Endothelial cell of umbilical vein (primary cell): ENCODE measurements around the gene KIRREL1. TPM values are rescaled to one million over a fixed set of nuclear protein-coding genes. Genes with fewer than 3 reads are reported as not detected.

Experiments used
- BruUV-seq: library from RNA; stranded (reverse); fragments of 400-500 nt; replicated peaks from 2 replicates; lab custom pipeline; 2021; lab: Mats Ljungman, UMichigan
- CTCF ChIA-PET: fragments of 300-600, 350-600 bp; sonication (Branson Sonifier 250); formaldehyde crosslinking; loops from one replicate; lab custom pipeline; 2021; ENCODE audit warnings: antibody characterized with exemption, inconsistent platforms; lab: Charles Lee
- POLR2A ChIA-PET: fragments of 300-600, 350-600 bp; sonication (Branson Sonifier 250); formaldehyde crosslinking; loops from one replicate; lab custom pipeline; 2021; ENCODE audit warnings: antibody characterized with exemption, inconsistent platforms; lab: Charles Lee
- DNase-seq: peaks from one replicate; pipeline ENCODE4 v3.0.0-alpha.2; 2011; ENCODE audit warnings: low read depth, low spot score
- FAIRE-seq: peaks from 2 replicates; lab custom pipeline; 2011; peaks lifted over from hg19 to GRCh38; lab: Jason Lieb, UNC
- H2AFZ ChIP-seq: 2 replicates; pipeline ENCODE4 v1.6.0; 2012; ENCODE audit warnings: low read depth, low read length, control low read depth, inconsistent platforms
- H3K27ac ChIP-seq: 2 replicates; pipeline ENCODE4 v1.5.1; 2011; ENCODE audit warnings: low read depth, mild to moderate bottlenecking, control low read depth, low read length, moderate library complexity; ENCODE audit not compliant: insufficient read depth
- H3K27me3 ChIP-seq, 2 experiments: 2 replicates each; pipeline versions ENCODE4 v1.6.0 to v1.6.1; 2011; ENCODE audit warnings: low read length in 2 of 2, mixed read lengths in 1 of 2; ENCODE audit not compliant: control insufficient read depth in 2 of 2, insufficient read depth in 2 of 2
- H3K36me3 ChIP-seq, 2 experiments: 2 replicates in 1 of 2; 3 replicates in 1 of 2; pipeline ENCODE4 v1.5.1; 2011; ENCODE audit warnings: low read length in 2 of 2, mild to moderate bottlenecking in 1 of 2, moderate library complexity in 1 of 2; ENCODE audit not compliant: control insufficient read depth in 2 of 2, insufficient read depth in 2 of 2; ENCODE audit errors: extremely low read depth in 1 of 2
- H3K4me1 ChIP-seq: 3 replicates; pipeline ENCODE4 v1.5.1; 2011; ENCODE audit warnings: mild to moderate bottlenecking, low read length; ENCODE audit not compliant: control insufficient read depth, insufficient read depth; ENCODE audit errors: extremely low read depth
- H3K4me2 ChIP-seq: 2 replicates; pipeline ENCODE4 v1.6.1; 2011; ENCODE audit warnings: low read length, control low read depth, mixed read lengths; ENCODE audit not compliant: insufficient read depth
- H3K4me3 ChIP-seq, 3 experiments: fragments of 200-600 bp in 1 of 3; sonication (generic), shearing (Covaris generic) in 1 of 3; replicated peaks in 1 of 3; 2 replicates each; pipeline ENCODE4 v1.5.1; 2011 to 2016; ENCODE audit warnings: control low read depth in 3 of 3, low read length in 3 of 3, mild to moderate bottlenecking in 2 of 3, inconsistent platforms in 1 of 3, low read depth in 1 of 3, moderate library complexity in 1 of 3; ENCODE audit not compliant: insufficient read depth in 1 of 3
- H3K79me2 ChIP-seq: 2 replicates; pipeline ENCODE4 v1.6.0; 2012; ENCODE audit warnings: low read length, inconsistent platforms; ENCODE audit not compliant: control insufficient read depth, insufficient read depth
- H3K9ac ChIP-seq: replicated peaks from 2 replicates; pipeline ENCODE3; 2011; ENCODE audit warnings: low read length, control low read depth; ENCODE audit not compliant: insufficient read depth; ENCODE audit errors: extremely low read depth
- H3K9me1 ChIP-seq: replicated peaks from 3 replicates; pipeline ENCODE4 v1.6.0; 2011; ENCODE audit warnings: mild to moderate bottlenecking, low read length; ENCODE audit not compliant: control insufficient read depth, insufficient read depth; ENCODE audit errors: extremely low read depth
- H3K9me3 ChIP-seq: replicated peaks from 2 replicates; pipeline ENCODE4 v1.5.1; 2012; ENCODE audit warnings: low read length, inconsistent platforms; ENCODE audit not compliant: control insufficient read depth, insufficient read depth
- H4K20me1 ChIP-seq: replicated peaks from 2 replicates; pipeline ENCODE3; 2011; ENCODE audit warnings: mild to moderate bottlenecking, low read length; ENCODE audit not compliant: control insufficient read depth, insufficient read depth; ENCODE audit errors: extremely low read depth
- CTCF ChIP-seq, 2 donors: IDR thresholded peaks; 1 replicate in 1 of 2; 2 replicates in 1 of 2; pipeline ENCODE4 v1.5.1; 2011; ENCODE audit warnings: low read length in 2 of 2, mild to moderate bottlenecking in 2 of 2, moderate library complexity in 2 of 2, control low read depth in 1 of 2, inconsistent platforms in 1 of 2, low read depth in 1 of 2; ENCODE audit not compliant: insufficient read depth in 1 of 2; ENCODE audit errors: extremely low read depth in 1 of 2
- EZH2 ChIP-seq: IDR thresholded peaks from 2 replicates; pipeline ENCODE4 v1.6.1; 2012; ENCODE audit warnings: borderline replicate concordance, low read depth, mild to moderate bottlenecking, moderate library complexity, low read length, inconsistent platforms; ENCODE audit not compliant: severe bottlenecking
- FOS ChIP-seq: IDR thresholded peaks from 2 replicates; pipeline ENCODE4 v1.6.1; 2011; ENCODE audit warnings: mild to moderate bottlenecking, low read length, moderate library complexity, borderline replicate concordance; ENCODE audit not compliant: insufficient read depth
- GATA2 ChIP-seq: IDR thresholded peaks from 2 replicates; pipeline ENCODE4 v1.7.0; 2011; ENCODE audit warnings: low read depth, mild to moderate bottlenecking, moderate library complexity, mixed read lengths, low read length; ENCODE audit not compliant: insufficient read length, insufficient read depth
- JUN ChIP-seq: IDR thresholded peaks from 2 replicates; pipeline ENCODE4 v1.6.1; 2011; ENCODE audit warnings: borderline replicate concordance, low read depth; ENCODE audit not compliant: insufficient read length, insufficient read depth
- MAX ChIP-seq: IDR thresholded peaks from 2 replicates; pipeline ENCODE4 v1.6.1; 2011; ENCODE audit not compliant: insufficient read depth, insufficient read length
- MYC ChIP-seq: IDR thresholded peaks from one replicate; pipeline ENCODE4 v1.6.1; 2011; ENCODE audit warnings: mild to moderate bottlenecking, low read depth, low read length
- POLR2A ChIP-seq: IDR thresholded peaks from 2 replicates; pipeline ENCODE4 v1.6.1; 2012; ENCODE audit warnings: low read depth, mild to moderate bottlenecking, control low read depth, low read length
- POLR2AphosphoS5 ChIP-seq: IDR thresholded peaks from 2 replicates; pipeline ENCODE4 v1.6.1; 2012; ENCODE audit warnings: low read depth, mild to moderate bottlenecking, control low read depth, low read length, moderate library complexity; ENCODE audit not compliant: insufficient read depth
- dilution Hi-C: fragments of 300-500 bp; cut with MboI; formaldehyde crosslinking; loops from one replicate; pipeline ENCODE4 v1.15.0; 2019; ENCODE audit warnings: low sequenced_read_pairs; ENCODE audit not compliant: extremely low pct_ligation_motif_present
- intact Hi-C: fragments of 100-400 bp; cut with micrococcal nuclease; formaldehyde crosslinking; loops from one replicate; pipeline ENCODE4 v1.10.0; 2022
- polyA plus RNA-seq, 4 experiments: library from polyadenylated mRNA; depleted of rRNA in 3 of 4; stranded (reverse) in 3 of 4; unstranded in 1 of 4; fragments of >200 nt; gene quantifications; 2 replicates each; pipeline versions ENCODE4 v1.2.1 to v1.2.3, GENCODE V29; 2011 to 2012; ENCODE audit warnings: missing spikeins in 1 of 4
- total RNA-seq: library from RNA; stranded (reverse); gene quantifications from 2 replicates; pipeline ENCODE4 v1.2.3, GENCODE V29; 2021

Gene KIRREL1
- total and polyA plus RNA-seq, 2 donors (not counting 3 experiments of a cell fraction or from before 2014, with no cell fraction given): 35.6 to 57.6 TPM

GRCh38 chr1:158022554-158023312, 29.3 kb downstream of the KIRREL1 start:
- intact Hi-C loops: no loop called here
- H3K79me2 ChIP-seq: peaks cover 31% of the 10 kb centered on the region
- no peaks in the 10 kb centered on the region for H3K36me3 ChIP-seq
- no peaks in the 10 kb centered on the region for H3K27me3 ChIP-seq
- ChIA-PET POLR2A (no interaction called here), CTCF (interaction anchor here (0.6 to 3.9 kb wide), 3 partner anchors 10 to 30 kb away, joined by 3 to 18 read pairs (median 3); no protein-coding TSS in a partner anchor)
- BruUV-seq: no TSS peak
- H4K20me1 ChIP-seq: no peaks in the 10 kb centered on the region
- dilution Hi-C loops: no loop called here
- no peak for FAIRE-seq
- no peak for DNase-seq
- H3K27ac ChIP-seq: no peak overlapping the region
- TF ChIP-seq MYC (no peak), EZH2 (no peak), GATA2 (no peak), POLR2AphosphoS5 (no peak), FOS (no peak), CTCF (IDR thresholded peaks at IDR 0.05; ENCODE audit: extremely low read depth in 1 of 2, insufficient read depth in 1 of 2, low read depth in 1 of 2, low read length in 2 of 2) (no peak), MAX (no peak), POLR2A (no peak), JUN (no peak)
- no peaks in the 10 kb centered on the region for H3K9me3 ChIP-seq
- no peak overlapping the region for H3K9ac ChIP-seq
- H3K4me3 ChIP-seq: no peak overlapping the region
- H2AFZ ChIP-seq: no peak overlapping the region
- no peaks in the 10 kb centered on the region for H3K9me1 ChIP-seq
- H3K4me1 ChIP-seq: peaks cover 45% of the 10 kb centered on the region
- no peak overlapping the region for H3K4me2 ChIP-seq
